ELR (cell line): ENCODE results near the gene ECI1.
"Not testable (repeated sequence)": the region's sequence is repeated elsewhere in the genome, so short reads cannot be mapped to it uniquely, and the experiment has no call there.

Source experiments
- DNase-seq: peaks from one replicate; pipeline ENCODE4 v3.0.0-alpha.2; 2015; ENCODE audit warnings: low read depth

Gene ECI1

DNA sequence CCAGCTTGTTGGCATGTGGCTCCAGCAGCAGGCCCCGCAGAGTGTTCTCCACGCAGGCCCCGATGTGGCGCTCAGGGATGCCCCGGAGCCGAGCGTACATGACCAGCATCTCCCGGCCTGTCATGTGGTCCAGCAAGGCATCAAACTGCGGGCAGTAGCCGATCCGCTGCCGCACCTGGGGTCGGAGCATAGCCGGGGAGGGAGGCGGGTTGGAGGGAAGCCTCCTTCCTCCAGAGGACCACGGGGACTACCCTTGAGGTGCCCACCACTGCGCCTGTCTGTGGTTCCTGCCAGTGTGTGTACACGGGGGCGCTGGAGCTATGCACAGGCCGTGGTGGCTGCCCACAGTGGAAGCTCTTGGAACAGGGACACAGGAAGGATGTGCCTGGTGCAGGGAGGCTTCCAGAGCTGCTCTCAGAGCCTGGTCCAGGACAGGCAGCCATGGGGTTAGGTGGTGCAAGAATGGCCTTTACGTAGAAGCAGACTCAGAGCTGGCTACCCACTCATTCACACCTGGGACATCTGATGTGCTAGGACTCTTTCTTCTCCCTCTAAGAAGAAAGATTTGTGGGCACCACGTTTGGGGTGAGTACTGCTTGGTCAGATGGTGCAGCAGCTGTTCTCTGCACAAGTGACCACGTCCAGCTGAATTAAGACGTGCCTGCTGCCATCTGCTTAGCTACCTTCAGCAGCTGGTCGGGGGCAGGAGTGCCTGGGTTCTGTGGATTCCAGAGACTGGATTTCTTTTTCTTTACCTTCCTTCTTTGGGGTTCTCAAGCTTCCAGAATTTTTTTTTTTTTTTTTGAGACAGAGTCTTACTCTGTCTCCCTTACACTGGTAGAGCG lies 27.8 kb upstream of the ECI1 start:
- no peak for DNase-seq

GRCh38 chr16:2278272-2278608 lies 26.9 kb upstream of the ECI1 start:
- no peak for DNase-seq

DNA sequence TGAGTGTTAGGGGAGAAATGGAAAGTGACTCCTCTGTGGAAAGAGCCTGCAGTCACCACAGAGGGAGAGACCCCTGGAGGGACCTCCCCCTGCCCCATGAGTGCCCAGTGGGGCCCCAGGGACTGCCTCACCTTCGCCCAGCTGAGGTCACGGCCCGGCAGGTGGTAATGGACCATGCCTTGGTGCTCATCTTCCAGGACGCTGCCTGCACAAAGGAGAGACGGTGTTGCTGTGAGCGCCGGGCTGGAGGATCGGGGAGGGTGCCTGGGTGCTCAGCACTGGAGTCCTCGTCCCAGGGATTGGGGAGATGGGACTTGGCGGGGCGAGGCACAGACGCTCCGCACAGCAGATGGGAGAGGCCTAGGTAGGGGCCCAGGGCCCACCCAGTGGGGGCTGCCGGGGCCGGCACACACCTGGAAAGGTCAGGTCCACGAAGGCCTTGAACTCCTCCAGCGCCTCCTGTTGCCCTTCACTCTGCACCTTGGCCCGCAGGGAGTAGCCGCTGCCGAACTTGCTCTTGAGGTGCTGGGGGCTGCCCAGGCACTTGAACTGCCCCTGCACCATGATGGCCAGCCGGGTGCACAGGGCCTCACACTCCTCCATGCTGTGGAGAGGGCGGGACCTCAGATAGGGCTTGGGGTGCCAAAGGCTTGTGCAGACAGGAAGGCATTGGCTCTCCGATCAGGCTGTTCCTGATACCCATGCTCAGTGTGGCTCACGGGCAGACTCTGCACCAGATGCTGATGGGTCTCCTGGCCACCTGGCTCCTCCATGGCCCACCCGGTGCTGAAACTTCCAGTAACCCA lies 26.3 kb upstream of the ECI1 start:
- DNase-seq = no peak

DNA sequence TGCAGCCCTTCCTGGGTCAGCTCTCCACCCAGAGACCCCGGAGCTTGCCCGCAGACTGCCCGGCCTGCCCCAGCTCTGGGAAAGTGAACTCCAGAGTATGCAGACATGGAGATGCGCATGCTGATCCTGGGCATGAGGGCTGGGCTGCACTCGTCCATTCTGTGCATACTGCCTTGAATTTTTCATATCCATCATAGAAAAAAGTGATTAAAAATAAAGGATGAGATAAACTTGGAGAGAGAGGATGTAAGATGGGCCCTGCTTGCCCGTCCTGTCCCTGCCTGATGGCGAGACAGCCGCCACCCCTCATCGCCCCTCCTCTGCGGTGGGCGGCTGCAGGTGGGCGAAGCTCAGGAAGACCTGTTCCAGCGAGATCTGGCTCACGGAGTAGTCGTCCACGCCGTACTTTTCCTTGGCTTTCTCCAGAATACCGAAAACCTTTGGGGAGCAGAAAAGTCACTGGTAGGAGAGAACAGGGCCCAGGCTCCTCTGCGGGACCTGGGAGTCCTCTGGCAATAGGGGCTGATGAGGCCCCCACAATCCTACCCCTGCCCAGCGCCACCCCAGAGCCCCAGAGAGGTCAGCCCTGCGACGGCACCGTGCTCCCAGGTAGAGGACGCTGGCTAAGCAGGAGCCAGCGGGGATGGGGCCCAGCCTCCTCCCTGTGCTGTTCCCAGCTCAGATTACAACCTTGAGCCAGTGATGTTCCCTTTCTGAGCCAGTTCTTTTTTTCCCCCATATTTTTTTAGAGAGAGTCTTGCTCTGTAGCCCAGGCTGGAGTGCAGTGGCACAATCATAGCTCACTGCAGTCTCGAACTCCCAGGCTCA lies 25.2 kb upstream of the ECI1 start:
- no peak for DNase-seq

GRCh38 chr16:2275476-2276367 lies 24.3 kb upstream of the ECI1 start:
- DNase-seq = no peak

DNA sequence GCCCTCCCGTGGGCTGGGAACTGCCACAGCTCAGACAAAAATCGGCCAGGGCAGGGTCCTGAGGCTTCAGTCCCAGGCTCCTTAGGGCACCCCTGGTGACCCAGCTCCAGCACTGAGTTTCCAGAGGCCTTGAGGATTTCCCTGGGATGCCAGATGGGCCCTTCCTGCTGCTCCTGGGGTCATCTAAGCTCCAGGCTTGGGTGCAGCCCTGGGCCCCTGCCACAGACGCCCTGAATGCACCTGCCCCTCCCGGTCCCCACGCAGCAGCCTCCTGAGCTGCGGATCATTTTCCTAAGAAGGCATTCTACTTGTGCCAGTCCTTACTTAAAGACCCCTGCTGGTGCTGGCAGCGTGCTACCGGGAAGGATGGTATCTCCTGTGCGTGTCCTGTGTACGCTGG lies 22.5 kb upstream of the ECI1 start:
- DNase-seq = no peak

DNA sequence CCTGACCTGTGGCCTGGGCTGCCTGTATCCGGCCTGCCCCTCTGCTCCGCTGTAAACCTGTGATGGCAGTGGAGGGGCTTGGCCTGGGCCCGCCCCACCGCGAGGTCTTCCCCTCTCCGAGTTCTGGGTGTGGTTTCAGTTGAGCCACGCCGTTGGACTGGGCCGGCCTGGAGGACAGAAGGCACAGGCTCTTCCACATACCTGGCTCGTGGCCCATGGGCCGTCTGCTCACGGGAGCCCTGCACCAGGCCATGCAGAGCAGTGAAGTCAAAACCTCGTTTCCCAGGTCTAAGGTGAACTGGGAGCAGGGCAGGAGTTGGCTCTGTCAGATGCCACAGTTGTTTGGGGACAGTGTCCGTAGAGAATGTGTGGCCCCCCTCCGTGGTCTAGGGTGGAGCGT lies 22.1 kb upstream of the ECI1 start:
- DNase-seq = no peak

GRCh38 chr16:2271848-2272461 lies 20.6 kb upstream of the ECI1 start:
- no peak for DNase-seq

DNA sequence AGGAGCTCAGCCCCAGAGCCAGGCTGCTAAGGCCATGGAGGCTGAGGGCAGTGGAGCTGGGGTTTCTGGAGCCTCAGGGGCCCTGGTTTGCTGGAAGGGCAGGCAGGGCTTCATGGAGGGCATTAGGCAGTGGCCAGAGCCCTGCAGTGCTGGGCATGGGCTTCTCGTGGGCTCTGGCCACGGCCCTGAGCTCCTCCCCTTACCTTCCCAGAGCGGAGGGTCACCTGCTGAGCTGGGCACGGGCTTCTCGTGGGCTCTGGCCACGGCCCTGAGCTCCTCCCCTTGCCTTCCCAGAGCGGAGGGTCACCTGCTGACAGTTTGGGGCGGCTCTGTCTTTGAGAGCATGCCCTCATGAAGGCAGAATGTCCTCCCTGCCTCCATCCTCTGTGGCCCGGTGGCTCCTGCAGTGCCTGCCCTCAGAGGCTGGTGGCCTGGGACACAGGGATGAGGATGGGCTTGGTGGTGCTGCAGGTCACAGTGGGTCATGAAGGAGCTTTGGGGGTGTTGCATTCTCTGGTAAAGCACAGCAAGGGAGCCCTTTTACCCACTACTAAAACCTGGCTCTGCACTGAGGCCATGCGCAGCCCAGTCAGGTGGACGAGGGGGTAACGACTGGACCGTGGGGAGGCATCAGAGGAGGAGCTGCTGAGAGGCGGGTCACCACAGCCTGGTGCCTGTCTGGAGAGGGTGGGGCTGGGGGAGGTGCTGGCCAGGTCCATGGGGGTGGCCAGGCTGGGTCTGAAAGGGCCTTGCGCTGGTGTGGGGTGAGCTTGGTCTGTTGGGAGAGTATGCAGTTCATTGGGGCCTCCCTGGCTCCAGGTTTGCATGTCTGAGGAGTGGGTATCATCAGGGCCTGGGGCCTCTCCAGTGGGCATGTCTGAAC lies 19.4 kb upstream of the ECI1 start:
- DNase-seq = no peak

GRCh38 chr16:2270070-2270462 lies 18.7 kb upstream of the ECI1 start:
- DNase-seq = no peak

GRCh38 chr16:2267913-2268666 lies 16.7 kb upstream of the ECI1 start, which contains the start of gene RNPS1:
TSS of gene RNPS1 (minus strand) at chr16:2268126. CDS start at chr16:2264643, 3,483 bp downstream.
- peak; percentile 92 for DNase-seq

DNA sequence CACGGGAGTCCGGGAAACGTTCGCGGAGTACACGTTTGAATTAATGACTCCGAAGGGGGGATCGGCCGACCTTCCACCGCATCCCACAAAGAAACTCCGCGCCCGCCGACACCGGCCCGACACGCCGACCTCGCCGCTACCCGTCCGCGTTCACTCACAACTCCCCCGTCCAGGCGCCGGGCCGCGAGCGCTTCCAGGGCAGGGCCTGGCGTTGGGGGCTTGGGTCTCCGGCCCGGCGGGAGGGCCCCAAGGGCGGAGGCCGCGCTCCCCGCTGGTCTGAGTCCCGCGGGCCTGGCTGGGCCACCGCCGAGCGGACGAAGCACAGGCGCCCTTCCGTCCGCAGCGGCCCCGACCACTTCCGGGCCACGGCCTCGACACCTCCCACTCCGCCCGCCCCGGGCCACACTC lies 16.1 kb upstream of the ECI1 start:
- DNase-seq = not testable (repeated sequence)

DNA sequence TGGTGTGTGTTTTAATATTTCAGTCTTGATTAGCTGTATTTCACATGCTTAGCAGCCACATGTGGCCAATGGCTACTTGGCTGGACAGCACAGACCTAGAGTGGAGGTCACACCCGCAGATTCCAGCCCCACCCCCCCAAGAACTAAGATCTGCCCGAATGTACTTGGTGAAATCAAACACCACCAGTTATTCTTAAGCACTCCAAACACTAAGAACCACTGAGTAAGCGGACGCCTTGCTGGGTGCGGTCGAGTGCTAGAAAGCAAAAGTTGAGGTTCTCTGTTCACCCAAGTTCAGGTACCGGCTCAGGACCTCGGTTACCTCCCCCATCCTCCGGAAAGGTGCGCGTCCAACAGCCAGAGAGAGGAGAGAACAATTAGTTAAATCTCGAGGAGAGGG lies 15.5 kb upstream of the ECI1 start:
- peak; percentile 50 for DNase-seq

- DNase-seq = not testable (repeated sequence)
These were observed 11.6 kb upstream of the ECI1 start for GRCh38 chr16:2263026-2263425.

GRCh38 chr16:2260250-2260649 lies 8.9 kb upstream of the ECI1 start:
- DNase-seq = no peak

GRCh38 chr16:2258530-2258929 lies 7.1 kb upstream of the ECI1 start:
- not testable (repeated sequence) for DNase-seq

GRCh38 chr16:2257726-2258125 lies 6.3 kb upstream of the ECI1 start:
- DNase-seq = no peak

DNA sequence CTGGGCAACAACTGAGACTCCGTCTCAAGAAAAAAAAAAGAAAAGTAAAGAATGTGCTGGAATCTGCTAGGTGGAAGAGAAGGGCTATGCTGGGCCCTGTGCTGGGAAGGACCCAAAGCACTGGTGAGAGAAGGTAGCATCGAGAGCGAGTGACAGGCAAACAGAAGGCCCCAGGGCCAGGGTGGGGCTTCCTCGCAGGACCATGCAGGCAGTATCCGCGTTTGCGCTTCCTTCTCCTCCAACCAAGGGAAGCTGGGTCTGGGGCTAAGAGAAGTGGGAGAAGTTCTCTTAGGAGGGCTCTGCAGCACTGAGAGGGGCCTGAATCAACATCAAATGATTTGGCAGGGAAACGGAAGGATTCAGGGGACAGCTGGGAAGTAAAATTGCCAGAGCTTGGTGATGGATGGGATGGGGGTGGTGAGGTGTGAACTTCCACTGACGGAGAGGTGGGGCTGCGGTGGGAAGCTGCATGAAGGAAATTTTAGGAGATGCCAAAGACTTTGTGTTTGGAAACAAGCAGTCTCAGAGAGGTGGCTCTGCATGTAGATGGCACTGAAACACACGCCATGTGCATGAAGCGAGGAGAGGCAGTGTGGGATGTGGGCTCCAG lies 5.2 kb upstream of the ECI1 start:
- no peak for DNase-seq

DNA sequence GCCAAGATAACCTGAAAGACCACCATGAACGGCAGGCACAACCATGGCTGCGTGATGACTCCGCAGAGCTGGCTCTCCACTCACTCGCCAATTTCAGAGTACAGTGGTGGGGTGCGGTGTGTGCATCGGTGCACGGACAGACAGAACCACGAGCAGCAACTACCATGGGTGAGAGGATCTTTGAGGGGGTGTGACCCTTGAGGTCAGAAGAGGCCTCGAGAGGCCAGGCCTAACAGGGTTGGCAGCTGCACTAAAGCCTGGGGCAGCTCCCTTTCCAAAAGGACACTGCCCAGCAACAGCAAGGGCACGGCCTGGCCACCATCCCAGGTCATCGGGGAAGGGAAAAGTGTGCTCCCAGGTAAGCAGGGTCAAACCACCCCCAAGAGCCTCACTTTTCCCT lies 1.9 kb upstream of the ECI1 start:
- DNase-seq = no peak
